ENCODE measurements around the gene AGRN.

DNA sequence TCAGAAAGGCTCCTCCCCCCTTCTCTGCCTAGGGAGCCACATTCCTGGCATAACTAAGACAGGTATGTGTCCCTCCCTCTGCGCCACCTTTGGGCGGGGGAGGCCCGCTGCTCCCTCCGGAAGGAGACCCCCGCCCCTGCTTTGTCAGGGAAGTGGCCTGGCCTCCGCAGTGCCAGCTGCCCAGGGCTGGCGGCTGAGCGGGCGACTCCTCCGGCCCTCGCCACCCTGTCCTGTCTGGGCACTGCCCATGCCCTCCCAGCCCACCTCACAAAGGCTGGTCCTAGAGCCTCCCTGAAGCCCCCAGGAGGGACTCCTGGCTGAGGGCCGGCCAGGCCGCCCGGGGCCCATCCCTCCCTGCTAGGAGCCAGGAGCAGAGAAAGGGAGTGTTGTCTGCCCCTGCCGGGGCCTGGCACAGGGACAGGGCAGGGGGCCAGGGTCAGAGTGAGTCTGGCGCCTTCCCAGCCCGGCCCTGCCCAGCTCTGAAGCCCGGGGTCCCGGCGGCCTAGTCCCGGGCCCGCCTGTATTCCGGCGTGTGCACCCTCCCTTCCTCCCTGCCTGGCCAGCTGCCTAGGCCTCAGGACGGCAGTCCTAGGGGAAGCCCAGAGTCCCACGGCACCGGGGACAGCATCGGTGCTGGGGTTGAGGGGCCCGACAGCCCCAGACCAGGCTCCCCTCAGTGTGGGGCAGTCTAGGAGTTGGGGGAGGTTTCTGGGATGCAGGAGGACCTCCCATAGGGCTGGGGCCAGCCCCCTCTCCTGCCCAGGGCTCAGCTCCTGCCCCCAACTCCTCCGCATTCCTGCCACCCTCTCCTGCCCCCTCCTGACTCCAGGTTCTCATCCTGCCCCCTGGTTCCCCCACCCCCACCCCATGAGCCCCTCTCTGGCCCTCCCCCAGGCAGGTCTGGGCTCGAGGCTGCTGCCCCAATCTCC lies 5.1 kb downstream of the AGRN start:
- TF ChIP-seq FOXM1 (IDR thresholded peaks at IDR 0.05; ENCODE audit: borderline replicate concordance) (no peak), SP1 (IDR thresholded peaks at IDR 0.05) (no peak), ELF4 (IDR thresholded peaks at IDR 0.05) (no peak), LEF1 (IDR thresholded peaks at IDR 0.05; ENCODE audit: borderline replicate concordance) (no peak), HDGF (IDR thresholded peaks at IDR 0.05; ENCODE audit: borderline replicate concordance) (no peak), BHLHE40 (IDR thresholded peaks at IDR 0.05; ENCODE audit: borderline replicate concordance) (no peak), SUZ12 (IDR thresholded peaks at IDR 0.05) (no peak)
